ENCODE results near the gene DPP4. TPM values are rescaled to one million over a fixed set of nuclear protein-coding genes. Genes with fewer than 3 reads are reported as not detected.

DPP4 gene

Small RNA genes within 50 kb of the gene (small RNA-seq; reads per million reads assigned to genes)
- gene TIMM8AP1 (ENCODE audit: low read depth): not detected
